ENCODE data around the gene PDZD2. TPM values are rescaled to one million over a fixed set of nuclear protein-coding genes. Genes with fewer than 3 reads are reported as not detected.

The PDZD2 gene
- total RNA-seq, 1 experiment from 2014 or later, result 0.37 TPM

DNA sequence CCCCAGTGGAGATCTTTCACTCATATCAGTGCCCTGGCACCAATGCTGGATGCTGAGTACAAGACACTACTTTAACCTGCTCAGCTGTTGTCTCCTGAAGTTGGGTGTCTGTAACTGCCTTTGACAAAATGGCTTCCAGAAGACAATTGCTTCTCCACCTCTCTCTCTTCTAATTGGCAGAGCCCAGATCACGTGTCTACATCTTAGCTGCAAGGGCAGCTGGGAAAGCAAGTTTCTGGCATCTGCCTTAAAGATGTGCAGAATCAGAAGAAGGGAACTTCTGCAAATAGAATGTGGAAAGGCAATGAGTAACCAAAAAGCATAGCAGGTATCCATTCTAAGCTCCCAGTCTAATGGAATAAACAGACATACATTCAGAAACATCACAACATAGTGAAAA is 81.1 kb downstream of the PDZD2 start:
- ATAC-seq, result no peak
- TF ChIP-seq YY1 (IDR thresholded peaks at IDR 0.05; ENCODE audit: extremely low read depth, insufficient replicate concordance, low read depth, low read length) (no peak), EZH2 (IDR thresholded peaks at IDR 0.05) (no peak), CEBPB (IDR thresholded peaks at IDR 0.05; ENCODE audit: low read depth) (no peak), RAD21 (IDR thresholded peaks at IDR 0.05; ENCODE audit: low read depth) (no peak), FOSL1 (IDR thresholded peaks at IDR 0.05; ENCODE audit: low read depth) (no peak), CBX3 (IDR thresholded peaks at IDR 0.05; ENCODE audit: low read depth) (no peak), POLR2A (IDR thresholded peaks at IDR 0.05; ENCODE audit: borderline replicate concordance, extremely low read depth, insufficient read depth, insufficient read length) (no peak), EGR1 (IDR thresholded peaks at IDR 0.05; ENCODE audit: low read depth) (no peak), SRF (IDR thresholded peaks at IDR 0.05; ENCODE audit: low read depth) (no peak), ZNF274 (IDR thresholded peaks at IDR 0.05; ENCODE audit: low read depth, low read length) (no peak), SP1 (IDR thresholded peaks at IDR 0.05; ENCODE audit: low read depth) (no peak), JUND (IDR thresholded peaks at IDR 0.05) (no peak), TCF7L2 (IDR thresholded peaks at IDR 0.05; ENCODE audit: borderline replicate concordance, extremely low read depth, insufficient read depth, insufficient read length) (no peak), ELF1 (IDR thresholded peaks at IDR 0.05; ENCODE audit: borderline replicate concordance, low read depth) (no peak), SIN3A (IDR thresholded peaks at IDR 0.05; ENCODE audit: low read depth) (no peak)
- TF ChIP-seq, protein P1, sequence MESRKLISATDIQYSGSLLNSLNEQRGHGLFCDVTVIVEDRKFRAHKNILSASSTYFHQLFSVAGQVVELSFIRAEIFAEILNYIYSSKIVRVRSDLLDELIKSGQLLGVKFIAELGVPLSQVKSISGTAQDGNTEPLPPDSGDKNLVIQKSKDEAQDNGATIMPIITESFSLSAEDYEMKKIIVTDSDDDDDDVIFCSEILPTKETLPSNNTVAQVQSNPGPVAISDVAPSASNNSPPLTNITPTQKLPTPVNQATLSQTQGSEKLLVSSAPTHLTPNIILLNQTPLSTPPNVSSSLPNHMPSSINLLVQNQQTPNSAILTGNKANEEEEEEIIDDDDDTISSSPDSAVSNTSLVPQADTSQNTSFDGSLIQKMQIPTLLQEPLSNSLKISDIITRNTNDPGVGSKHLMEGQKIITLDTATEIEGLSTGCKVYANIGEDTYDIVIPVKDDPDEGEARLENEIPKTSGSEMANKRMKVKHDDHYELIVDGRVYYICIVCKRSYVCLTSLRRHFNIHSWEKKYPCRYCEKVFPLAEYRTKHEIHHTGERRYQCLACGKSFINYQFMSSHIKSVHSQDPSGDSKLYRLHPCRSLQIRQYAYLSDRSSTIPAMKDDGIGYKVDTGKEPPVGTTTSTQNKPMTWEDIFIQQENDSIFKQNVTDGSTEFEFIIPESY (IDR thresholded peaks at IDR 0.05; ENCODE audit: extremely low read depth, insufficient replicate concordance, low read length), result no peak
- TF ChIP-seq, protein P2, sequence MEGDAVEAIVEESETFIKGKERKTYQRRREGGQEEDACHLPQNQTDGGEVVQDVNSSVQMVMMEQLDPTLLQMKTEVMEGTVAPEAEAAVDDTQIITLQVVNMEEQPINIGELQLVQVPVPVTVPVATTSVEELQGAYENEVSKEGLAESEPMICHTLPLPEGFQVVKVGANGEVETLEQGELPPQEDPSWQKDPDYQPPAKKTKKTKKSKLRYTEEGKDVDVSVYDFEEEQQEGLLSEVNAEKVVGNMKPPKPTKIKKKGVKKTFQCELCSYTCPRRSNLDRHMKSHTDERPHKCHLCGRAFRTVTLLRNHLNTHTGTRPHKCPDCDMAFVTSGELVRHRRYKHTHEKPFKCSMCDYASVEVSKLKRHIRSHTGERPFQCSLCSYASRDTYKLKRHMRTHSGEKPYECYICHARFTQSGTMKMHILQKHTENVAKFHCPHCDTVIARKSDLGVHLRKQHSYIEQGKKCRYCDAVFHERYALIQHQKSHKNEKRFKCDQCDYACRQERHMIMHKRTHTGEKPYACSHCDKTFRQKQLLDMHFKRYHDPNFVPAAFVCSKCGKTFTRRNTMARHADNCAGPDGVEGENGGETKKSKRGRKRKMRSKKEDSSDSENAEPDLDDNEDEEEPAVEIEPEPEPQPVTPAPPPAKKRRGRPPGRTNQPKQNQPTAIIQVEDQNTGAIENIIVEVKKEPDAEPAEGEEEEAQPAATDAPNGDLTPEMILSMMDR (IDR thresholded peaks at IDR 0.05 in 2 of 3, conservative IDR thresholded peaks at IDR 0.05 in 1 of 3; ENCODE audit: borderline replicate concordance in 1 of 3, insufficient read depth in 1 of 3, low read depth in 2 of 3, low read length in 2 of 3), result no peak

More for the DNA sequence above, 81.1 kb downstream of the PDZD2 start:
- H3K4me2 ChIP-seq (ENCODE audit: low read length), result no peak overlapping the region
- H3K36me3 ChIP-seq (ENCODE audit: control insufficient read depth in 1 of 2, insufficient read depth in 2 of 2, low read length in 2 of 2), result no peaks in the 10 kb centered on the region
- H4K20me1 ChIP-seq (ENCODE audit: insufficient read depth), result no peaks in the 10 kb centered on the region
- H3K4me3 ChIP-seq (replicated peaks in 1 of 2; ENCODE audit: low read depth in 1 of 2, low read length in 2 of 2), result no peak overlapping the region
- no TSS peak for BruUV-seq (replicated peaks)
- POLR2A ChIA-PET, result no interaction called here
- DNase-seq (ENCODE audit: low read depth, low spot score), result no peak
- H3K4me1 ChIP-seq (ENCODE audit: control insufficient read depth in 1 of 2, insufficient read depth in 2 of 2, low read length in 2 of 2), result no peaks in the 10 kb centered on the region
- H3K9me2 ChIP-seq (ENCODE audit: insufficient read depth), result no peaks in the 10 kb centered on the region; the same call in 1 of the 2 replicates
- no peak overlapping the region for H3K27ac ChIP-seq (ENCODE audit: low read depth, low read length)
- H3K9ac ChIP-seq (ENCODE audit: low read length), result no peak overlapping the region
- RAD21 ChIA-PET (ENCODE audit: low non-redundant PET in 1 of 2, low total read pairs in 2 of 2, uncharacterized antibody in 2 of 2, unreplicated experiment in 2 of 2), result no interaction called here
- no peak overlapping the region for H2AFZ ChIP-seq (ENCODE audit: low read depth, low read length, poor library complexity, severe bottlenecking)
- intact Hi-C loops (cut with micrococcal nuclease), result no loop called here
- no peaks in the 10 kb centered on the region for H3K27me3 ChIP-seq (ENCODE audit: insufficient read depth, low read length)
- CTCF ChIA-PET, result no interaction called here
- H3K9me3 ChIP-seq (ENCODE audit: control insufficient read depth in 1 of 2, insufficient read depth in 1 of 2, low read depth in 1 of 2, low read length in 2 of 2), result no peaks in the 10 kb centered on the region
- H3K79me2 ChIP-seq (ENCODE audit: insufficient read depth, low read length), result no peaks in the 10 kb centered on the region
